ENCODE data around the gene FAM25A.

The FAM25A gene

DNA sequence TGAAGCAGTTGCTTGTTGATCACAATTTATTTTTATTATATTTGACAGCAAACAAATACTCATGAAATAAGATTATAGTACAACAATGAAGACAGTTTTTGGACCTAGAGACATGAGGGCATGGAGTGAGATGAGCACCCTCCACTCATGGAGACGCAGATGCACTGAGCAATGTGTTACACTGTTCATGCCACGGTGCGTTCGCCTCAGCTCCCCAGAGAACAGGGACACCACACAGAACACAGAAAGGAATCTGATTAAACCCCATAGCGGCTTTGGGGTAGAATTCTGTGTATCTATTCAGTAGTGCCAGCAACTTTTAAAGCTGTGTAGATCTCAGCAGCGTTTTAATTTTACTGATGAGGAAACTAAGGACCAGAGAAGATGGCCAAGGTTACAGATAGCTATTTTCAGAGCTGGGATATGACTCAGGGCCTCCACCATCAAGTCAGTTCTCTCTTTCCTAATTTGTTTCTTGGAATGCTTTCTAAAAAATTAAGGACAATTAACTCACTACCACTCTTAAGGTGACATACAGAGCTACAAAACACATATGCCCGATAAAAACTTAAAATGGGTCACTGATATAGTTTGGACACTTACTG, 33.6 kb downstream of the FAM25A start:
- H3K4me3 ChIP-seq (ENCODE audit: low read length), result no peak overlapping the region
- TF ChIP-seq, protein P1, sequence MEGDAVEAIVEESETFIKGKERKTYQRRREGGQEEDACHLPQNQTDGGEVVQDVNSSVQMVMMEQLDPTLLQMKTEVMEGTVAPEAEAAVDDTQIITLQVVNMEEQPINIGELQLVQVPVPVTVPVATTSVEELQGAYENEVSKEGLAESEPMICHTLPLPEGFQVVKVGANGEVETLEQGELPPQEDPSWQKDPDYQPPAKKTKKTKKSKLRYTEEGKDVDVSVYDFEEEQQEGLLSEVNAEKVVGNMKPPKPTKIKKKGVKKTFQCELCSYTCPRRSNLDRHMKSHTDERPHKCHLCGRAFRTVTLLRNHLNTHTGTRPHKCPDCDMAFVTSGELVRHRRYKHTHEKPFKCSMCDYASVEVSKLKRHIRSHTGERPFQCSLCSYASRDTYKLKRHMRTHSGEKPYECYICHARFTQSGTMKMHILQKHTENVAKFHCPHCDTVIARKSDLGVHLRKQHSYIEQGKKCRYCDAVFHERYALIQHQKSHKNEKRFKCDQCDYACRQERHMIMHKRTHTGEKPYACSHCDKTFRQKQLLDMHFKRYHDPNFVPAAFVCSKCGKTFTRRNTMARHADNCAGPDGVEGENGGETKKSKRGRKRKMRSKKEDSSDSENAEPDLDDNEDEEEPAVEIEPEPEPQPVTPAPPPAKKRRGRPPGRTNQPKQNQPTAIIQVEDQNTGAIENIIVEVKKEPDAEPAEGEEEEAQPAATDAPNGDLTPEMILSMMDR (conservative IDR thresholded peaks at IDR 0.05; ENCODE audit: low read depth, low read length), result no peak

DNA sequence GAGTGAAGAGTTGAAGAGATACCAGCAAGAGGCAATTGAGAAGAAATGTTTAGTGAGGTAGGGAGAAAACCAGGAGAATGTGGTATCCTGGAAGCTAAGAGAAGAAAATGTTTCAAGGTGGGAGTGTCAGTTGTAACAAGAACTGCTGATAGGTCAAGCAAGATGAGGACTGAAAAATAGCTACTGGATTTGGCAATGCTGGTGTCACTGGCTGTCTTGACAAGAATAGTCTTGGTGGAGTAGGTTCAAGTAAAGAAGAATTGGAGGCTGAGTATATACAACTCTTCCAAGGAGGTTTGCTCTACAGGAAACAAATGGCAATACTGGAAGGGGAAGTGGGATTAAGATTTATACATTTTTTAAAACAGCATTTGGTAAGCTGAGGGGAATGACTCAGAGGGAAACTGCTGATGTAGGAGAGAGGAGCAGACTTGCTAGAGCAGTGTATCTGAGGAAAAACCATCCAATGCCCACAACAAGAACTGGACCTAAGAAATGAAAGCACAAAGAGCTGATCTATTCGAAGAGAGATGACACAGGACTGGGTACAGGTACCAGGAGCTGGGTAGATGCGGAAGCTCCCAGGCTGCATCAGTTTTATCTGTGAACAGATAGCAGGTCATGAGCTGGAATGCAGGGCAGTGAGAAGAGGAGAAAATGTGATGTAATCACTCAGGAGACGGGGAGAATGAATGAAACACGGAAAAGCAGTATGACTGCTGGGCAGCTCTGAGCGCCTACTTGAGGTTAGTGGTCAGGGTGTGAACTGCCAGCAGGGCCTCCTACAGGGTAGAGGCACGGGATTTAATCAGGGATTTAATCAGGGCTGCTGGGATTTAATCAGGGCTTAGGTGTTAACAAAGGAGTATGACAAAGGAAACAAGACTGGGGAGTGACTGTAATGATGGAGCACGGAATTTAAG, 34.5 kb downstream of the FAM25A start:
- peak; percentile 84 for DNase-seq (ENCODE audit: low read depth)
- TF ChIP-seq, protein P1 (conservative IDR thresholded peaks at IDR 0.05; ENCODE audit: low read depth, low read length), result peak; percentile 69
- H3K4me3 ChIP-seq (ENCODE audit: low read length), result no peak overlapping the region

More for the DNA sequence above, 33.6 kb downstream of the FAM25A start:
- no peak for DNase-seq (ENCODE audit: low read depth)

DNA sequence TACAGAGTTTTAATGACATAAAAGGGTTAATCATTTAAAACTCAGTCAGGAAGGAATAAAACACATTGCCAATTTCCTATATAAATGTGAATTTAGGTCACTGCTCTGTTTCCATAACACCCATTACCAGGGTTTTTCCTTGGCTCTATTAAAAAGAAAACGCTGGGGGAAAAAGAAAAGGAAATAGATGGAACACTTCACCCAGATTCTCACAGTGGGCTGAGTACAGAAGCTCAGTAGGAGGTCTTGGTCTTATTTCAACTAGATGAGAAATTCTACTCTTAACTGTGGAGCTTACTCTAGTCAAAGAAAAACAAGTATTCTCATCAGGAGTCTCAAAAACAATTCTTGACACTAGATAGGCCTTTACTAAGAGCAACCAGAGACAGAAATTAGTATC, 38.1 kb downstream of the FAM25A start:
- DNase-seq (ENCODE audit: low read depth), result no peak
- TF ChIP-seq, protein P1 (conservative IDR thresholded peaks at IDR 0.05; ENCODE audit: low read depth, low read length), result no peak
- no peak overlapping the region for H3K4me3 ChIP-seq (ENCODE audit: low read length)

DNA sequence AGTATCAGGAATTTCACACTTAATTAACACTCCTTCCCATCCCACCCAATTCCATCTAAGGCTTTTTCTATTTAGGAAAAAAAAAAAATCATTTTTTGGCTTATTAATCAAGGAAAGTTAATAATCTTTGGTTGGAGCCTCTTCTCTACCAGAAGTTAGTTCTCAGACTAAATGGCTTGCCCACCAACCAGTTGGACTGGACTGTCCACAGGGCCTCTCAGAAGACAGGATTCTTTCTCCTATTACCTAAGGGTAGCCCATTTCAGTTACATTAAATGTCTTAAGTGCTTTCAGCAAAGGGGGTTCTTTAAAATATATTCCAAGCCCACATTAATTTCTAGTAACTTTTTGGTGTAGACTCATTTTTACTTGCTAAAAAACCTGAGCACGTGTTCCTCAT, 39.3 kb downstream of the FAM25A start:
- DNase-seq (ENCODE audit: low read depth), result no peak
- no peak overlapping the region for H3K4me3 ChIP-seq (ENCODE audit: low read length)
- TF ChIP-seq, protein P1 (conservative IDR thresholded peaks at IDR 0.05; ENCODE audit: low read depth, low read length), result no peak

DNA sequence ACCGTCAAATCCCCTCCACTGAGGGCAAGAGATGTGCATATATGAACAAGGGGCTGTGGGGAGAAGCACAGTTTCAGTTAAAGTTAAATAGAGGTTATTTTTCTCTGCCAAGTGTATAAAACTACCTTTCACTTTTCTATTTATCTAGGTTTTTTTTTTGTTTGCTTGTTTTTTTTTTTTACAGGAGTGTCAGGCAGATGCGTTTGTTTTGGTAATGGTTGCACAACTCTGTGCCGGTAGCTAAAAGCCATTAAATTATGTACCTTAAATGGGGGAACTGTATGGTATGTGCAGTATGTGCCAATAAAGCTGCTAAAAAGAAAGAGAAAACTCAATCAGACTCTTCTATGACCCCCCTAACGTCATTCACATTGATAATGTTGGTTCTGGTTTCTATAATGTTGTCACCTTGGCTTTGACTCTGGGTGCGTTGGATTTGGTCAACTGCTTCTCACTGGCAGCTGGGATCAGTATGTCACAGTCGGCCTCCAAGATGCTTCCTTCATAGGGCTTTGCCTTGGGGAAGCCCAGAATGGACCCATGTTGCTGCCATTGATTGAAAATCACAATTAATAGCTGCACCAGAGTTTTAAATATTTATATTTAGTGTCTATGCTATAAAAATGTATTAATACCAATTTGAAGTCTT, 40.3 kb downstream of the FAM25A start:
- TF ChIP-seq, protein P1 (conservative IDR thresholded peaks at IDR 0.05; ENCODE audit: low read depth, low read length), result no peak

DNA sequence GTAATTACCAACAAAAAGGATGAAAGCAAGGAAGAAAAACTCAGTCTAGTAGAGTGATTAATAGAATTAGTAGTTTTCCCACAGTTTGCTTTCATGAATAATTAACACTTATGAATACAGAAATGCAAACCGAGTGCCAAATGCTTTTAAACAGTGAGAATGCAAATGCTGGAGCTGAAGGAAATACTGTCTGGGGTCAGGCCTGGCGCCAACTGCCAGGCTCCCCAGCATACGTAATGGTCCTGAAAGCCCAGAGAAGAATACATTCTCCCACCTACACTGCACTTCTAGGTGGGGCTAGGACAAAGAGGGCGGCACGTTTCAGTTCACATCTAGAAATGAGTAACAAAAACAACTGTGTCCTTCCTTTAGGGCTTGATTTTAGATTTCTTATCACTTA, 44.6 kb downstream of the FAM25A start:
- no peak overlapping the region for H3K4me3 ChIP-seq (ENCODE audit: low read length)
- no peak for DNase-seq (ENCODE audit: low read depth)
- TF ChIP-seq, protein P1 (conservative IDR thresholded peaks at IDR 0.05; ENCODE audit: low read depth, low read length), result no peak

More for the DNA sequence above, 40.3 kb downstream of the FAM25A start:
- H3K4me3 ChIP-seq (ENCODE audit: low read length), result no peak overlapping the region
- no peak for DNase-seq (ENCODE audit: low read depth)

All from retinal pigment epithelial cell (primary cell).